Midbrain (tissue), 1 donor: ENCODE data around the gene LMBRD2.
"Not testable (repeated sequence)": the region's sequence is repeated elsewhere in the genome, so short reads cannot be mapped to it uniquely, and the experiment has no call there.

ENCODE experiments used
- DNase-seq: peaks from one replicate; lab custom pipeline; 2025; lab: John Stamatoyannopoulos, UW

Gene LMBRD2

GRCh38 chr5:36151434-36152323, at the start of gene LMBRD2, which contains the start of gene SKP2:
Gene LMBRD2 (minus strand): TSS chr5:36151887. CDS start chr5:36143349, 8,538 bp downstream.
Gene SKP2 (plus strand): TSS chr5:36152111. CDS start chr5:36152263, 152 bp downstream.
- peak; percentile 99 for DNase-seq

DNA sequence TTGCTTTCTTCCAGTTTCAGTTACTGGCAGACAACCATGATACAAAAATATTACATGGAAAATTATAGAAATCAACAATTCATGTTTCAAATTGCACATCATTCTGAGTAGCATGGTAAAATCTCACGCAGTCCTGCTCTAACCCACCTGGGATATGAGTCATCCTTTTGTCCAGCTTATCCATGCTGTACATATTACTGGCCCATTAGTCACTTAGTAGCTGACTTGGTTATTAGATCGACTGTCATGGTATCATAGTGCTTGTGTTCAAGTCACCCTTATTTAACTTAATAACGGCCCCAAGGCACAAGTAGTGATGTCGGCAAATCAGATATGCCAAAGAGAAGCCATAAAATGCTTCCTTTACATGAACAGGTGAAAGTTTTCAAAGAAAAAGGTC, 48.8 kb upstream of the LMBRD2 start:
- DNase-seq: no peak

- no peak for DNase-seq
These were observed 47.9 kb upstream of the LMBRD2 start for GRCh38 chr5:36199620-36200019.

GRCh38 chr5:36198783-36199182, 47.1 kb upstream of the LMBRD2 start:
- DNase-seq: not testable (repeated sequence)

- DNase-seq: no peak
These were observed 46.6 kb upstream of the LMBRD2 start for GRCh38 chr5:36198281-36198680.

GRCh38 chr5:36193746-36194145, 42.1 kb upstream of the LMBRD2 start:
- no peak for DNase-seq

DNA sequence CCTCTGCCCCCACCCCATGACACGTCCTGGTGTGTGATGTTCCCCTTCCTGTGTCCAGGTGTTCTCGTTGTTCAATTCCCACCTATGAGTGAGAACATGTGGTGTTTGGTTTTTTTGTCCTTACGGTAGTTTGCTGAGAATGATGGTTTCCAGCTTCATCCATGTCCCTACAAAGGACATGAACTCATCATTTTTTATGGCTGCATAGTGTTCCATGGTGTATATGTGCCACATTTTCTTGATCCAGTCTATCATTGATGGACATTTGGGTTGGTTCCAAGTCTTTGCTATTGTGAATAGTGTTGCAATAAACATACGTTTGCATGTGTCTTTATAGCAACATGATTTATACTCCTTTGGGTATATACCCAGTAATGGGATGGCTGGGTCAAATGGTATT, 32.7 kb upstream of the LMBRD2 start:
- not testable (repeated sequence) for DNase-seq

DNA sequence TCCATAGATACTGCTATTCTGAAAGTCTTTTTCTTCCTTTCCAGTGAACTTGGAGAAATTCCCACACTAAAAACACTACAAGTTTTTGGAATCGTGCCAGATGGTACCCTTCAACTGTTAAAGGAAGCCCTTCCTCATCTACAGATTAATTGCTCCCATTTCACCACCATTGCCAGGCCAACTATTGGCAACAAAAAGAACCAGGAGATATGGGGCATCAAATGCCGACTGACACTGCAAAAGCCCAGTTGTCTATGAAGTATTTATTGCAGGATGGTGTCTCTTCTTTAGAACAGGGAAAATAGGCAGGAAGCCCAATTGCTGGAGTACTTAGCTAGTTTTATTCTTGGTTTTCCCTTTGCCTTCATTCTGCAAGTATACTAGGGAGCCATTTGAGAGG, 30.1 kb upstream of the LMBRD2 start:
- peak; percentile 17 for DNase-seq

DNA sequence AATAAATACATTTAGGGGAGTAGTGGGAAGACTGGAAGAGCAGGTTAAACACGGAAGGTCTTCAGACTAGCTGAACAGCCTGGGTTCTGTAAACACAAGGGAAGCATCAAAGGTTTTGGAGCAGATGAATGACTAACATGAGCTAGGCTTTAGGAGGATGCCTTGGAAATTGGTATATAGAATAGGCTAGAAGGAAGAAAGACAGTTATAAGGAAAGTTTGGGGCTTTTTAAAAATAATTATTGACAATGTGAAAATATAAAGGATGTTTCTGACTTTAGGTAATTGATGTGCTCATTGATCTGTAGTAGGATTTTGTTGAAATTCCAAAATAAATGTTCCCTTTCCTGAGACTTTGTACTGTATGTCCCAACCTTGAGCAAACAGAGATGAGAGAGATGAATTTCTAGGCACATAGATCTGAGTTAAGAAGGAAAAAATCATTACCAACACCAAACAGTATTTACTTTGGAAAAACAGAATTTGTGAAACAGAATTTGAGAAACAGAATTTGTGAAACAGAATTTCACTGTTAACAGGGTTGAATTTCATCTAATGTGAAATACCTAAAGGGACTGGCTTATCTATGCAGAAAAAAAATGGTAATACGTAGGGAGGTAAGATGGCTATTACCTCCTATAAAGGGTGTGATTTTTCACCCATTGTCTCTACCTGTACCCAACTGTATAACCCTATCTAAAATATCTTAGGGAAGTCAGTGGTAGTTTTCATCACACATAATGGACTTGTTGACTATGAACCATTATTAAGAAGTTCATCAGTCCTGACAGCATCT, 29.1 kb upstream of the LMBRD2 start:
- DNase-seq: no peak

GRCh38 chr5:36179950-36180349, 28.3 kb upstream of the LMBRD2 start:
- DNase-seq: no peak

DNA sequence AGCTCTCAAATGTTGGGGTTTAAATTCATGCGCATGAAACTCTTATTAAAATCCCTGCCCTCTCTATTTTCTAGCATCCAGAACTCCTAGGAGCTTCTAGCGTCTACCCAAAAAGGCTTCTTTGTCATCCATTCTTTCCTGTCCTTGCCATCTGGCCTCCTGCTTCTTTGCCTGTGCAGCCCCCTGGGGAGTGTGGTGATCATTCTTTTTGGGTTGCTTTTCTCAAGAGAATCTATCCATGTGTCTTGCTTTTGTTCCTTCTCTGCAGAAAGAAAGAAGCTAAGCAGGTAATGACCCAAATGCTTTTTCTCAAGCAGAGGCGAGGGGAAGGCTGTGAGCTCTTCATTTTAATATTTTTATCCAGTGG, 26.8 kb upstream of the LMBRD2 start:
- DNase-seq: no peak

GRCh38 chr5:36177715-36178523, 26.2 kb upstream of the LMBRD2 start:
- DNase-seq: peak; percentile 58

DNA sequence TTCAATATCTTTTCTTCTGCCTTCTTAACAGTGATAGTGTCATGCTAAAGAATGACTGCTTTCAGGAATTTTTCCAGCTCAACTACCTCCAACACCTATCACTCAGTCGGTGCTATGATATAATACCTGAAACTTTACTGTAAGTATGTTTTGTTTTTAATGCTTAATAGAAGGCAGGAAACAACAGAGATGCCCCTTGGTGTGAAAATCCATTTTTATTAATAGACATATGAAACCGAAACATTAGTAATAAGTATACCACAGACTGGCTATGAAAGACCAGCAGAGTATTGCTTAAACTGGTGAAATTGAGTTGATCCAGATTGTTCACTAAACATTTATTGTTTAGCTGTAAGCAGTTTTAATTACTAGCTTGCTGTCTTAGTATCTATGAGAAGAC, 25.5 kb upstream of the LMBRD2 start:
- no peak for DNase-seq

GRCh38 chr5:36175043-36175442, 23.4 kb upstream of the LMBRD2 start:
- DNase-seq: no peak

GRCh38 chr5:36174119-36174518, 22.4 kb upstream of the LMBRD2 start:
- no peak for DNase-seq

DNA sequence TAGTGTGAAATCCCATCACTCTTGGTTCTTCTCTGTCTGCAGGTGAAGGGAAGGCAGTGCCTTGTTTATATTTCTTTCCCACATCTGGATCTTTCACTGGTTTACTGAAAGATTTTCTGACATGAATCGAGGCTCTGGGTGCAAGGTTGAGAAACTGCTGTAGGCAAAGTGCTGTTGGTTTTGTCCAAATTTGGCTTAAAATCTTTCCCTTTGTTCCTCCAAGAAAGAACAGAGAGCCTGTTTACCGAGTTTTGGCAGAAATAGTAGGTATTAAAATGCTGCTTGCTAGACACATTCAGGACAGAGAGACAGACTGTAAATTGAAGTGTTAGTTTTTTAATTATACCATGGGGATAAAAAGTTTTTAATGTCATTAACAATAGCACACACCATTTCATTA, 21.7 kb upstream of the LMBRD2 start:
- peak; percentile 64 for DNase-seq

GRCh38 chr5:36172599-36172998, 20.9 kb upstream of the LMBRD2 start:
- DNase-seq: no peak

GRCh38 chr5:36170832-36171424, 19.2 kb upstream of the LMBRD2 start:
- DNase-seq: no peak

GRCh38 chr5:36168737-36169136, 17.1 kb upstream of the LMBRD2 start:
- no peak for DNase-seq

GRCh38 chr5:36164461-36164860, 12.8 kb upstream of the LMBRD2 start:
- DNase-seq: no peak

- DNase-seq: peak; percentile 65
These were observed 11.3 kb upstream of the LMBRD2 start for GRCh38 chr5:36162810-36163486.
